CD4-positive, alpha-beta T cell treated with Interleukin-4 for 1 hour (primary cell): ENCODE data around the gene SNN.
A peak's percentile ranks its signal among the peaks of the same experiment; 100 is the strongest.

ENCODE experiments used
- DNase-seq, 2 donors: peaks; one replicate each; pipeline ENCODE4 v3.0.0-alpha.2; 2020 to 2022

SNN gene

GRCh38 chr16:11681556-11681955, 13.3 kb downstream of the SNN start:
- DNase-seq: peak in 1 of 2 donors; percentile 59

- peak in 1 of 2 donors; percentile 50 for DNase-seq
Observed at GRCh38 chr16:11681976-11682654, 13.9 kb downstream of the SNN start.

DNA sequence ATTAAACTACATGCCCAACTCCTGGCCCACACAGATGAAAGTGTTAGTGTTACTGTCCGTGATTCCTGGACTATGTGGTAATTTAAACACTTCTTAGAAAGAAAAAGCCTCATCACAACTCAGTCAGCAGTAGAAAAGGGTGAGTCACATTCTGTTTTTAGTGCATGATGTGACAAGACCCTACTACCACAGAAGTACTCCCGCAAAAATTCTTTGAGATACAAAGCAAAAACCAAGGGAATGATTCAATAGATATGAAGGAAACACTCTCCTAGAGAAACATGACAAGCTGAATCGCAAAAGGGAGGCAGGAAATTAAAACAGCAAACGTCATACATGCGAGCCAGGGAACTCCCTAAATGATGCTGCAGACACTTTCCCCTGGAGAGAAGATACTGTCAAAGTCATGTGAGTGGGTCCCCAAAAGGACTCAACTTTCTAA, 14.4 kb downstream of the SNN start:
- DNase-seq: peak in 1 of 2 donors; percentile 51

DNA sequence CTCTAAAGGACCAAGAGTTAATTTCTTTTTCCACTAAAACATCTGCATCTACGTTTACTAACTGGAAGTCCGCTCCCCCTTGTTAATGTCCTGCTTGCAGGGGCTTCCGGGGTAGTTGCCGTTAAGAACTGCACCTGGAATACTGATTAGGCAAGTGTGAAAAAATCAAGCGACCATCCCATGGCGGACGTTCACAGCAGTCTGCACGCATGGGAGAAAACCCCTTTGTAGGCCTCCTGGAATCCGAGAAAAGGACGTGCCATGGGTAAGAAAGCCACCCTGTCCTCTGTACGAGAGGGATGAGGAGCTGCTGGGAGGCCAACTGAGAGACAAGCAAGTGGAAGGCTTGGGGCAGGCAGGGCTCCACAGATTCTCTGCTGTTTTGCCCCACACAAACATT, 14.9 kb downstream of the SNN start:
- no peak for DNase-seq

- no peak for DNase-seq
Observed at GRCh38 chr16:11684231-11685025, 16.2 kb downstream of the SNN start.

- no peak for DNase-seq
Observed at GRCh38 chr16:11685844-11686618, 17.8 kb downstream of the SNN start.

- DNase-seq: no peak
Observed at GRCh38 chr16:11686713-11687380, 18.6 kb downstream of the SNN start.

DNA sequence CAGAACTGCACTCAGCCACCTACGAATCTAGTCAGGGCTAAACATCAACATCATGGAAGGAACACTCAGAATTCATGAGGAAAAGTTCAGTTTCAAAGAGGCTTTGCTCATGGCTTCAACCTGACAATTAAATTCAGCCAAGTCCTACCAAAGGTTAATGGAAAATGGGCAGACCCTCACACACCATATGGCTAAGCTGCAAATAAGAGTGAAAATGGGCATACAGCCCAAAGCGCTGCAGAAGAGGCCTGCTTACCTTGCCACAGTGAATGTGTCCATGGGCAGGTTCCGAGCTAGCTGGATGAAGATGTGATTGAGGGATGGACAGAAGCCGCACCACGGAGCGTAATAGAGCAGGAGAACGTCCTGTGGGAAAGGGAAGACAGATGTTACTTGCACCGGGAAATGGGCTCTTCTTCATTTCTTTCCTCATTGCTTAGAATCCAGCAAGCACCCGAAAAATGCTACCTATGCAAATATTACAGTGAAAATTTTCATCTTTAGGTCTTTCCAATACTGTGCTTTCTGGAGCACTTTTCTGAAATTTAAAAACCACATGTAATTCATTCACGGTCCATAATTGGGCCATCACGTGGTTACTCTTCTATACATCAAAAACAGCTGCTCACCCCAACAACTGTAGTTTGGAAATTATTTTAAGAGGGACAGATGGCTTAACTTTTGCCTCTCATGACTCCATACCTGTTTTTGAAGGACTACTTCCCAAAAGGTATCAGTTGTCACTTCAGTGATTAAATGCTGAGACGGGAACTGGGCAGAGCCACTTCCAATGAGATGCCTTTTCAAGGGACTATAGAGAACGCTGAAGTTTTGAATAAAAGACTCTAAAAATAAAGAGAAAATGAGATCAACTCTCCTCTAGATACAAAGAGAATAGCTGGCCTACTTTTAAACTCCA, 19.6 kb downstream of the SNN start:
- no peak for DNase-seq

DNA sequence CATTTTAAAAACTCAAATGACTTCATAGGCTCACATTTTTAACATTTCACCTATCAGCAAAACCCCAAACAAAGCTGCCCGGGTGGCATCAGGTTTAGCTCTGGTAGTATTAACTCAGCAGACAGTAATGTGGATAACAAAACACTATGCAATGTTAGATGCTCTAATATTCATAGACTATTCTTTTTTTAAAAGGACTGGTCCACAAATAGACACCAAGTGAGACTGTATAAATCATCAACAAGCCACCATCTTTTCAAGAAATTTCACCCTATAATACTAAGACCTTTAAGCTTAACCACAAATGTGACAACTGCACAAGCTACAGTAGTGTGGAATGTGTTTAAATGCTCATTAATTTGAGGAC, 20.2 kb downstream of the SNN start:
- no peak for DNase-seq

DNA sequence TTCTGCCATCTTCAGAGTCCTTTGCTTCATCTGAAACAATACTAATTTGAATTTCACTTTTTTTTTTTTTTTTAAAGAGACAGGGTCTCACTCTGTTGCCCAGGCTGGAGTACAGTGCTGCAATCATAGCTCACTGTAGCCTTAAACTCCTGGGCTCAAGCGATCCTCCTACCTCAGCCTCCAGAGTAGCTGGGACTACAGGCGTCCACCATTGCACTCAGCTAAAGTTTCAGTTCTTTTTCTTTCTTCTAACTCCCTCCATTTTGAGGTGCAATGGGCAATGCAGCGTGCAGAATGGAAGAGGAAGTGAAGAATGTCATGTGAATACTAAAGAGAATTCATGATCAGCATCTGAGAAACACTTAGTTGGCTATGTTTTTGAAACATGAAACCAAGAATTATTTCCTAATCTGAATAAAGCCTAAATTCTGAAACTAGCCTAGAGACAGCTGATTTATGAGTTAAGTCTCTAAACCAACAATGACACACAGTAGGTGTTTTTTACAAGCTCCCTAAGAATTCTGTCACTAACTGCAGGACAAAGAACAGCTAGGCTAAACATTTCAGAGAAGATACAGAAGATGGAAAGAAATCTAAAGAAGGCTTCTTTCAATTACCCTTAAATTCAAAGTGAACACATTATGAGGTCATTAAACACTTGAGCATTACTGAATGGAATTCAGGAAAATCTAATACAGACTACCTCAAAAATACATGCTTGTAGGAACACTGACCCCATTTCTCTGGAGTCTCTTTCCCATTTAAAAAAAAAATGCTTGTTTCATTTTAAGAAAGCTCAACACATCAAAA, 21.0 kb downstream of the SNN start:
- peak in 1 of 2 donors; percentile 51 for DNase-seq

DNA sequence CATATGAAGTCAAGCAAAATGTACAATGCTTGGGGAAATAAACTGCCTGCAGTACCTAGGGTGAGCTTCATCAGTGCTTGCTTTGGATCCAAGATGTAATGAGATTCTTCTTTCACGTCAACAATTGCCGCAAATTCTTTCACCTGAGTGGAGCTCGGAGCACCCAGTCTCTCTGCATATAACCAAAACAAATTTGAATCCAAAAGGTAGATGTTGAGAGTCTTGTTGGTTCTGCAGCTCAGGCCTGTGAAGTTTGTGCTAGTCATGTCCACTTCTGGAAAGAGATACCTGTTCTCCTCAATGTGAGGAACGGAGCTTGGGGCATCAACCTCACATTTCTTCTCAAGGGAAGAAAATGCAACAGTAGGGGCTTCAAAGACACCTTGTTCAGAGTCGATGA, 23.0 kb downstream of the SNN start:
- DNase-seq: no peak

- no peak for DNase-seq
Observed at GRCh38 chr16:11691771-11692170, 23.5 kb downstream of the SNN start.

DNA sequence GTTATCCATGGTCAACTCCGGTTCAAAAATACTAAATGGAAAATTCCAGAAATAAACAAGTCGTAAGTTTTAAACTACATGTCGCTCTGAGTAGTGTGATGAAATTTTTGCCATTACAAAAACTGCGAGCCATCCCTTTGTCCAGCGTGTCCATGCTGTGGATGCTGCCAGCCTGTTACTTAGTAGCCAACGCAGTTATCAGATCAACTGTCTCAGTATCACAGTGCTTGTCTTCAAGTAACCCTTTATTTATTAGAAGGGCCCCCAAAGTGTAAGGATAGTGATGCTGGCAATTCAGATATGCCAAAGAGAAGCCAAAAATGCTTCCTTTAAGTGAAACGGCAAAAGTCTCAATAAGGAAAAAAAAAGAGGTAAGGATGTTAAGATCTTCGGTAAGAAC, 23.9 kb downstream of the SNN start:
- DNase-seq: no peak

- DNase-seq: no peak
Observed at GRCh38 chr16:11692651-11693050, 24.4 kb downstream of the SNN start.

GRCh38 chr16:11696266-11697012, 28.2 kb downstream of the SNN start:
- no peak for DNase-seq

- no peak for DNase-seq
Observed at GRCh38 chr16:11697319-11697718, 29.1 kb downstream of the SNN start.

- peak in 1 of 2 donors; percentile 26 for DNase-seq
Observed at GRCh38 chr16:11698271-11698689, 30.0 kb downstream of the SNN start.

DNA sequence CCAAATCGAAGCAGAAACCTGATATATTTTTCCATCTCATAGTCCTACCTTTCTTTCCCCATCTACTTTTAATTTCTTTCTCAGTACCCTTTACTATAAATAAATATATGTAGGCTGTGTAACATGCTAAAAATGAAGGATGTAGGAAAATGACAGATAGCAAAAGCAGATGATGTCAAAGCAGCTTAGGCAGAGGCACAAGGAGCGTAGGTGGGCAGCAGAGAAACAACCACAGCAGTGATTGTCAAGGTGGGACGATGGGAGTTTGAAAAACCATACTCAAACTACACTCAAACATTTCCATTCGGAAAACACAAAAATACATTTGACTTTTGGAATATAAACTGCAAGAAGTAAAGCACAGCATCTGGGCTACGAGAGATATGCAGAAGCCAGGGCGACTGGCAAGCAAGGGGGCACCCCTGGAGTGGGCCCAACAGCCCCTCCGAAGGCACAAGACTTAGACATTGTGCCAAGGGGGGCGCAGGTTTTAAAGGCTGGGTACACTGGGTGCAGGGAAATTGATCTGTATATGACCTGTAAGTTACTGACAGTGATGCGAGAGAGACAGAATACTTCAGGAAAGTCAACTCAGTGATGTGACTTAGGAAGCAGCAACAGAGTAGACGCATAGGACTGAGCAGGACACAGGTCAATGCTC, 31.1 kb downstream of the SNN start:
- no peak for DNase-seq

DNA sequence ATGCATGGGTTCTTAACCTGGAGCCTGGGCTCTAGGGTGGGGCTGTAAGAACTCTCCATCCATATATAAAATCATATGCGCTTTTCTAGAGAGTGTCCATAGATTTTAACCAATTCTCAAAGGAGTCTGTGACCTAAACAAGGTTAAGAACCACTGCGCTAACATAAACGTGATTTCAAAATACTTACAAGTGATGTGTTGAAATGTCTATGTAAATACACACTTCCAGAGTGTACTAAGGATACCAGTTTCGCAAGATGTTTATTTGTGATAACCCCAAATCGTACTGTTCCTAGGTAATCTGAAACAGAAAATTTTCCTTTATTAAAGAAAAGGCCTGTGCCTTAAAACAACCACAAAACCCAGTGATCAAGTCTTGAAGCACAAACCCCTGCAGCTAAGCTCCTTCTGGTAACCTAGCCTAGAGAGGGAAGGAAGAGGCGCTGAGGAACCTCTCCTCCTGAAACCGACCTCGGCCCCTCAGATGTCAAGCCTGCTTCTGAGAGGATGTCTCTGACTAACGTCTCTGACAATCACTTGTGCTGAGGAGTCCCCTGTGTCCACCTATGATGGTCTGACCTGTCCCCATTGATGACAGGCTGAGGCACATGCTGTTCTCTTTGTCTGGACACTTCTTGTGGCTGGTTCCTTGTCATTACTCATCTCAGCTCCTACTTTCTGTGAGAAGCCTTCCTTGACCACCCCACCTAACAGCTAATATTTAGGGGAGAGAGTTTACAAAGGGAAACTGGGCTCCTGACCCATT, 32.2 kb downstream of the SNN start:
- DNase-seq: no peak
